ENCODE results near the gene MAD1L1.
"Not testable (repeated sequence)": the region's sequence is repeated elsewhere in the genome, so short reads cannot be mapped to it uniquely, and the experiment has no call there.

MAD1L1 gene

GRCh38 chr7:1972744-1973143, 260.0 kb downstream of the MAD1L1 start:
- TF ChIP-seq, protein P1, sequence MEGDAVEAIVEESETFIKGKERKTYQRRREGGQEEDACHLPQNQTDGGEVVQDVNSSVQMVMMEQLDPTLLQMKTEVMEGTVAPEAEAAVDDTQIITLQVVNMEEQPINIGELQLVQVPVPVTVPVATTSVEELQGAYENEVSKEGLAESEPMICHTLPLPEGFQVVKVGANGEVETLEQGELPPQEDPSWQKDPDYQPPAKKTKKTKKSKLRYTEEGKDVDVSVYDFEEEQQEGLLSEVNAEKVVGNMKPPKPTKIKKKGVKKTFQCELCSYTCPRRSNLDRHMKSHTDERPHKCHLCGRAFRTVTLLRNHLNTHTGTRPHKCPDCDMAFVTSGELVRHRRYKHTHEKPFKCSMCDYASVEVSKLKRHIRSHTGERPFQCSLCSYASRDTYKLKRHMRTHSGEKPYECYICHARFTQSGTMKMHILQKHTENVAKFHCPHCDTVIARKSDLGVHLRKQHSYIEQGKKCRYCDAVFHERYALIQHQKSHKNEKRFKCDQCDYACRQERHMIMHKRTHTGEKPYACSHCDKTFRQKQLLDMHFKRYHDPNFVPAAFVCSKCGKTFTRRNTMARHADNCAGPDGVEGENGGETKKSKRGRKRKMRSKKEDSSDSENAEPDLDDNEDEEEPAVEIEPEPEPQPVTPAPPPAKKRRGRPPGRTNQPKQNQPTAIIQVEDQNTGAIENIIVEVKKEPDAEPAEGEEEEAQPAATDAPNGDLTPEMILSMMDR (conservative IDR thresholded peaks at IDR 0.05; ENCODE audit: low read depth, low read length) = no peak
- no peaks in the 10 kb centered on the region for H3K27me3 ChIP-seq (ENCODE audit: insufficient read depth, low read depth)
- H3K4me3 ChIP-seq (IDR thresholded peaks at IDR 0.05; ENCODE audit: insufficient read depth, low read depth, low read length) = no peak overlapping the region
- no peaks in the 10 kb centered on the region for H3K4me1 ChIP-seq (ENCODE audit: low read depth, poor library complexity, severe bottlenecking)
- no peak overlapping the region for H3K9ac ChIP-seq
- H2AFZ ChIP-seq (ENCODE audit: low read depth) = no peak overlapping the region
- no peaks in the 10 kb centered on the region for H3K36me3 ChIP-seq (ENCODE audit: insufficient read depth)
- H3K79me2 ChIP-seq (ENCODE audit: insufficient read depth, low read depth) = no peaks in the 10 kb centered on the region
- no peak overlapping the region for H3K4me2 ChIP-seq
- no peaks in the 10 kb centered on the region for H4K20me1 ChIP-seq (ENCODE audit: insufficient read depth)
- no peak overlapping the region for H3K27ac ChIP-seq

- Histone ChIP-seq H3K36me3 (ENCODE audit: insufficient read depth) (no peaks in the 10 kb centered on the region), H3K4me1 (ENCODE audit: low read depth, poor library complexity, severe bottlenecking) (no peaks in the 10 kb centered on the region), H2AFZ (ENCODE audit: low read depth) (no peak overlapping the region), H3K9ac (no peak overlapping the region), H4K20me1 (ENCODE audit: insufficient read depth) (no peaks in the 10 kb centered on the region), H3K27ac (no peak overlapping the region), H3K79me2 (ENCODE audit: insufficient read depth, low read depth) (no peaks in the 10 kb centered on the region), H3K4me3 (IDR thresholded peaks at IDR 0.05; ENCODE audit: insufficient read depth, low read depth, low read length) (no peak overlapping the region), H3K27me3 (ENCODE audit: insufficient read depth, low read depth) (no peaks in the 10 kb centered on the region), H3K4me2 (no peak overlapping the region)
- TF ChIP-seq, protein P1 (conservative IDR thresholded peaks at IDR 0.05; ENCODE audit: low read depth, low read length) = no peak
Observed at GRCh38 chr7:1971946-1972654, 260.6 kb downstream of the MAD1L1 start.

GRCh38 chr7:1970895-1971294, 261.9 kb downstream of the MAD1L1 start:
- Histone ChIP-seq H3K4me2 (no peak overlapping the region), H3K79me2 (ENCODE audit: insufficient read depth, low read depth) (no peaks in the 10 kb centered on the region), H2AFZ (ENCODE audit: low read depth) (no peak overlapping the region), H3K4me3 (IDR thresholded peaks at IDR 0.05; ENCODE audit: insufficient read depth, low read depth, low read length) (no peak overlapping the region), H3K36me3 (ENCODE audit: insufficient read depth) (no peaks in the 10 kb centered on the region), H3K4me1 (ENCODE audit: low read depth, poor library complexity, severe bottlenecking) (no peaks in the 10 kb centered on the region), H3K27me3 (ENCODE audit: insufficient read depth, low read depth) (no peaks in the 10 kb centered on the region), H3K27ac (no peak overlapping the region), H4K20me1 (ENCODE audit: insufficient read depth) (no peaks in the 10 kb centered on the region), H3K9ac (no peak overlapping the region)
- TF ChIP-seq, protein P1 (conservative IDR thresholded peaks at IDR 0.05; ENCODE audit: low read depth, low read length) = no peak

DNA sequence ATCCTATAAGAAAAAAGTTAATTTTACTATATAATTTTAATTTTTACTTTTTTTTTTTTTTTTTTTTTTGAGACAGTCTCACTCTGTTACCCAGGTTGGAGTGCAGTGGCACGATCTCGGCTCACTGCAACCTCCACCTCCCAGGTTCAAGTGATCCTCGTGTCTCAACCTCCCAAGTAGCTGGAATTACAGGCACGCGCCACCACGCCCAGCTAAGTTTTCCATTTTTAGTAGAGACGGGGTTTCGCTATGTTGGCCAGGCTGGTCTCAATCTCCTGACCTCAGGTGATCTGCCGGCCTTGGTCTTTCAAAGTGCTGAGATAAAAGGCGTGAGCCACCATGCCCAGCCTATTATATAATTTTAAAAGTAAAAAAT, 262.5 kb downstream of the MAD1L1 start:
- H3K36me3 ChIP-seq (ENCODE audit: insufficient read depth); H4K20me1 ChIP-seq (ENCODE audit: insufficient read depth): not testable (repeated sequence)

GRCh38 chr7:1969459-1970284, 263.1 kb downstream of the MAD1L1 start:
- no peaks in the 10 kb centered on the region for H3K36me3 ChIP-seq (ENCODE audit: insufficient read depth)
- TF ChIP-seq, protein P1 (conservative IDR thresholded peaks at IDR 0.05; ENCODE audit: low read depth, low read length) = no peak
- no peak overlapping the region for H2AFZ ChIP-seq (ENCODE audit: low read depth)
- no peak overlapping the region for H3K4me2 ChIP-seq
- H3K4me1 ChIP-seq (ENCODE audit: low read depth, poor library complexity, severe bottlenecking) = no peaks in the 10 kb centered on the region
- no peak overlapping the region for H3K27ac ChIP-seq
- H4K20me1 ChIP-seq (ENCODE audit: insufficient read depth) = no peaks in the 10 kb centered on the region
- no peak overlapping the region for H3K4me3 ChIP-seq (IDR thresholded peaks at IDR 0.05; ENCODE audit: insufficient read depth, low read depth, low read length)
- H3K27me3 ChIP-seq (ENCODE audit: insufficient read depth, low read depth) = no peaks in the 10 kb centered on the region
- no peak overlapping the region for H3K9ac ChIP-seq
- H3K79me2 ChIP-seq (ENCODE audit: insufficient read depth, low read depth) = no peaks in the 10 kb centered on the region

More for the DNA sequence above, 262.5 kb downstream of the MAD1L1 start:
- not testable (repeated sequence) for H2AFZ ChIP-seq (ENCODE audit: low read depth); H3K4me3 ChIP-seq (IDR thresholded peaks at IDR 0.05; ENCODE audit: insufficient read depth, low read depth, low read length); H3K27ac ChIP-seq; H3K9ac ChIP-seq; H3K79me2 ChIP-seq (ENCODE audit: insufficient read depth, low read depth); H3K27me3 ChIP-seq (ENCODE audit: insufficient read depth, low read depth); H3K4me2 ChIP-seq; H3K4me1 ChIP-seq (ENCODE audit: low read depth, poor library complexity, severe bottlenecking)
